HEK293 (cell line): ENCODE results near the gene CELF4.

Experiments
- GLI4 ChIP-seq: fragments of 450-650 bp; formaldehyde crosslinking; IDR thresholded peaks from 2 replicates; pipeline ENCODE4 v1.5.1; 2016; ENCODE audit warnings: missing biosample characterization, missing genetic modification characterization
- REPIN1 ChIP-seq: fragments of 450-650 bp; formaldehyde crosslinking; IDR thresholded peaks from 2 replicates; pipeline ENCODE4 v1.5.1; 2017; ENCODE audit warnings: missing biosample characterization, missing genetic modification characterization, low read depth
- WT1 ChIP-seq: fragments of 450-650 bp; formaldehyde crosslinking; IDR thresholded peaks from 2 replicates; pipeline ENCODE4 v1.5.1; 2016; ENCODE audit warnings: missing biosample characterization, missing genetic modification characterization
- ZFP41 ChIP-seq: fragments of 450-650 bp; formaldehyde crosslinking; IDR thresholded peaks from 2 replicates; pipeline ENCODE4 v1.5.1; 2016; ENCODE audit warnings: missing biosample characterization, missing genetic modification characterization, borderline replicate concordance
- ZNF169 ChIP-seq: fragments of 450-650 bp; formaldehyde crosslinking; IDR thresholded peaks from 2 replicates; pipeline ENCODE4 v1.5.1; 2016; ENCODE audit warnings: missing biosample characterization, missing genetic modification characterization
- ZNF266 ChIP-seq: fragments of 450-650 bp; formaldehyde crosslinking; IDR thresholded peaks from 2 replicates; pipeline ENCODE4 v1.5.1; 2016; ENCODE audit warnings: missing biosample characterization, missing genetic modification characterization, low read depth
- ZNF350 ChIP-seq: fragments of 450-650 bp; formaldehyde crosslinking; IDR thresholded peaks from 2 replicates; pipeline ENCODE4 v1.5.0; 2017; ENCODE audit warnings: missing biosample characterization, mild to moderate bottlenecking, missing genetic modification characterization
- ZNF391 ChIP-seq: fragments of 450-650 bp; formaldehyde crosslinking; IDR thresholded peaks from 2 replicates; pipeline ENCODE4 v1.5.1; 2016; ENCODE audit warnings: low read depth, missing biosample characterization, missing genetic modification characterization, borderline replicate concordance
- ZNF433 ChIP-seq: fragments of 450-650 bp; formaldehyde crosslinking; IDR thresholded peaks from 2 replicates; pipeline ENCODE4 v1.5.1; 2016; ENCODE audit warnings: missing biosample characterization, missing genetic modification characterization, low read depth
- ZNF558 ChIP-seq: fragments of 450-650 bp; formaldehyde crosslinking; IDR thresholded peaks from 2 replicates; pipeline ENCODE4 v1.5.1; 2016; ENCODE audit warnings: missing biosample characterization, missing genetic modification characterization
- TF ChIP-seq, protein P1 (sequence below): fragments of 450-650 bp; formaldehyde crosslinking; IDR thresholded peaks from 2 replicates; pipeline ENCODE4 v1.5.1; 2016; ENCODE audit warnings: missing biosample characterization, missing genetic modification characterization
- TF ChIP-seq, protein P2 (sequence below): fragments of 450-650 bp; formaldehyde crosslinking; IDR thresholded peaks from 2 replicates; pipeline ENCODE4 v1.5.1; 2017; ENCODE audit warnings: missing biosample characterization, missing genetic modification characterization
- TF ChIP-seq, protein P3 (sequence below): fragments of 450-650 bp; formaldehyde crosslinking; conservative IDR thresholded peaks from 2 replicates; pipeline ENCODE4 v1.5.1; 2016; ENCODE audit warnings: low read depth, missing biosample characterization, missing genetic modification characterization
- TF ChIP-seq, protein P4 (sequence below): fragments of 450-650 bp; formaldehyde crosslinking; IDR thresholded peaks from 2 replicates; pipeline ENCODE4 v1.5.1; 2016; ENCODE audit warnings: missing biosample characterization, missing genetic modification characterization, low read depth

DNA sequence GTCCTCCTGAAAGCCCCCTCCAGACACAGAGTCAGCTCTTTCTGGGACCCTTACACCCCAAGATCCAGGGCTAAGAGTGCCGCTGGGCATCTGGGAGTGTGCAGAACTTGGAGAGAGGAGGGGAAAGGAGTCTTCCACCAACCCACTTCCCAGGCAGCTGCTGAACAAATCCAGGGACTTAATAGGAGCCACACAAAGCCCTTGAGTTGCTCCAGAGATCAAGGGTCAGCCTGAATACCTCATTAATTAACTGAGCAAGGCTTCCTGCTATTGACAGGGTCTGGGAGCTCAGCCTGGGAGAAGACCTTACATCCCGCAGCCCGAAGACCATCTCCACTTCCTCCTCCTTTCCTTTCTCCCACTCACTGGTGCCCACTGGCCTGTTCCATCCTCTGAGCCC, 108.3 kb downstream of the CELF4 start:
- TF ChIP-seq, protein P1, sequence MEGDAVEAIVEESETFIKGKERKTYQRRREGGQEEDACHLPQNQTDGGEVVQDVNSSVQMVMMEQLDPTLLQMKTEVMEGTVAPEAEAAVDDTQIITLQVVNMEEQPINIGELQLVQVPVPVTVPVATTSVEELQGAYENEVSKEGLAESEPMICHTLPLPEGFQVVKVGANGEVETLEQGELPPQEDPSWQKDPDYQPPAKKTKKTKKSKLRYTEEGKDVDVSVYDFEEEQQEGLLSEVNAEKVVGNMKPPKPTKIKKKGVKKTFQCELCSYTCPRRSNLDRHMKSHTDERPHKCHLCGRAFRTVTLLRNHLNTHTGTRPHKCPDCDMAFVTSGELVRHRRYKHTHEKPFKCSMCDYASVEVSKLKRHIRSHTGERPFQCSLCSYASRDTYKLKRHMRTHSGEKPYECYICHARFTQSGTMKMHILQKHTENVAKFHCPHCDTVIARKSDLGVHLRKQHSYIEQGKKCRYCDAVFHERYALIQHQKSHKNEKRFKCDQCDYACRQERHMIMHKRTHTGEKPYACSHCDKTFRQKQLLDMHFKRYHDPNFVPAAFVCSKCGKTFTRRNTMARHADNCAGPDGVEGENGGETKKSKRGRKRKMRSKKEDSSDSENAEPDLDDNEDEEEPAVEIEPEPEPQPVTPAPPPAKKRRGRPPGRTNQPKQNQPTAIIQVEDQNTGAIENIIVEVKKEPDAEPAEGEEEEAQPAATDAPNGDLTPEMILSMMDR (tag by site-specific recombination), result no peak
- no peak for TF ChIP-seq REPIN1
- no peak for TF ChIP-seq ZNF433
- no peak for TF ChIP-seq ZNF391
- no peak for TF ChIP-seq GLI4 (tag by site-specific recombination)
- no peak for TF ChIP-seq ZNF169 (tag by site-specific recombination)
- TF ChIP-seq, protein P2, sequence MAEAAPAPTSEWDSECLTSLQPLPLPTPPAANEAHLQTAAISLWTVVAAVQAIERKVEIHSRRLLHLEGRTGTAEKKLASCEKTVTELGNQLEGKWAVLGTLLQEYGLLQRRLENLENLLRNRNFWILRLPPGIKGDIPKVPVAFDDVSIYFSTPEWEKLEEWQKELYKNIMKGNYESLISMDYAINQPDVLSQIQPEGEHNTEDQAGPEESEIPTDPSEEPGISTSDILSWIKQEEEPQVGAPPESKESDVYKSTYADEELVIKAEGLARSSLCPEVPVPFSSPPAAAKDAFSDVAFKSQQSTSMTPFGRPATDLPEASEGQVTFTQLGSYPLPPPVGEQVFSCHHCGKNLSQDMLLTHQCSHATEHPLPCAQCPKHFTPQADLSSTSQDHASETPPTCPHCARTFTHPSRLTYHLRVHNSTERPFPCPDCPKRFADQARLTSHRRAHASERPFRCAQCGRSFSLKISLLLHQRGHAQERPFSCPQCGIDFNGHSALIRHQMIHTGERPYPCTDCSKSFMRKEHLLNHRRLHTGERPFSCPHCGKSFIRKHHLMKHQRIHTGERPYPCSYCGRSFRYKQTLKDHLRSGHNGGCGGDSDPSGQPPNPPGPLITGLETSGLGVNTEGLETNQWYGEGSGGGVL (tag by site-specific recombination), result no peak
- TF ChIP-seq, protein P3, sequence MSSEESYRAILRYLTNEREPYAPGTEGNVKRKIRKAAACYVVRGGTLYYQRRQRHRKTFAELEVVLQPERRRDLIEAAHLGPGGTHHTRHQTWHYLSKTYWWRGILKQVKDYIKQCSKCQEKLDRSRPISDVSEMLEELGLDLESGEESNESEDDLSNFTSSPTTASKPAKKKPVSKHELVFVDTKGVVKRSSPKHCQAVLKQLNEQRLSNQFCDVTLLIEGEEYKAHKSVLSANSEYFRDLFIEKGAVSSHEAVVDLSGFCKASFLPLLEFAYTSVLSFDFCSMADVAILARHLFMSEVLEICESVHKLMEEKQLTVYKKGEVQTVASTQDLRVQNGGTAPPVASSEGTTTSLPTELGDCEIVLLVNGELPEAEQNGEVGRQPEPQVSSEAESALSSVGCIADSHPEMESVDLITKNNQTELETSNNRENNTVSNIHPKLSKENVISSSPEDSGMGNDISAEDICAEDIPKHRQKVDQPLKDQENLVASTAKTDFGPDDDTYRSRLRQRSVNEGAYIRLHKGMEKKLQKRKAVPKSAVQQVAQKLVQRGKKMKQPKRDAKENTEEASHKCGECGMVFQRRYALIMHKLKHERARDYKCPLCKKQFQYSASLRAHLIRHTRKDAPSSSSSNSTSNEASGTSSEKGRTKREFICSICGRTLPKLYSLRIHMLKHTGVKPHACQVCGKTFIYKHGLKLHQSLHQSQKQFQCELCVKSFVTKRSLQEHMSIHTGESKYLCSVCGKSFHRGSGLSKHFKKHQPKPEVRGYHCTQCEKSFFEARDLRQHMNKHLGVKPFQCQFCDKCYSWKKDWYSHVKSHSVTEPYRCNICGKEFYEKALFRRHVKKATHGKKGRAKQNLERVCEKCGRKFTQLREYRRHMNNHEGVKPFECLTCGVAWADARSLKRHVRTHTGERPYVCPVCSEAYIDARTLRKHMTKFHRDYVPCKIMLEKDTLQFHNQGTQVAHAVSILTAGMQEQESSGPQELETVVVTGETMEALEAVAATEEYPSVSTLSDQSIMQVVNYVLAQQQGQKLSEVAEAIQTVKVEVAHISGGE, result no peak
- TF ChIP-seq, protein P4, sequence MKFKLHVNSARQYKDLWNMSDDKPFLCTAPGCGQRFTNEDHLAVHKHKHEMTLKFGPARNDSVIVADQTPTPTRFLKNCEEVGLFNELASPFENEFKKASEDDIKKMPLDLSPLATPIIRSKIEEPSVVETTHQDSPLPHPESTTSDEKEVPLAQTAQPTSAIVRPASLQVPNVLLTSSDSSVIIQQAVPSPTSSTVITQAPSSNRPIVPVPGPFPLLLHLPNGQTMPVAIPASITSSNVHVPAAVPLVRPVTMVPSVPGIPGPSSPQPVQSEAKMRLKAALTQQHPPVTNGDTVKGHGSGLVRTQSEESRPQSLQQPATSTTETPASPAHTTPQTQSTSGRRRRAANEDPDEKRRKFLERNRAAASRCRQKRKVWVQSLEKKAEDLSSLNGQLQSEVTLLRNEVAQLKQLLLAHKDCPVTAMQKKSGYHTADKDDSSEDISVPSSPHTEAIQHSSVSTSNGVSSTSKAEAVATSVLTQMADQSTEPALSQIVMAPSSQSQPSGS, result no peak
- TF ChIP-seq WT1 (tag by site-specific recombination), result no peak
- no peak for TF ChIP-seq ZNF350 (tag by site-specific recombination)
- no peak for TF ChIP-seq ZFP41 (tag by site-specific recombination)
- TF ChIP-seq ZNF558 (tag by site-specific recombination), result no peak
- no peak for TF ChIP-seq ZNF266 (tag by site-specific recombination)
